Measurements from ENCODE around the gene CD58.

CD58 gene

GRCh38 chr1:116515702-116516101, 55.1 kb downstream of the CD58 start:
- TF ChIP-seq ZNF274 (IDR thresholded peaks at IDR 0.05; ENCODE audit: low read depth, low read length), result no peak
- H3K4me3 ChIP-seq (ENCODE audit: low read length), result peak overlapping the region; percentile 1; the same call in 1 of the 2 replicates

DNA sequence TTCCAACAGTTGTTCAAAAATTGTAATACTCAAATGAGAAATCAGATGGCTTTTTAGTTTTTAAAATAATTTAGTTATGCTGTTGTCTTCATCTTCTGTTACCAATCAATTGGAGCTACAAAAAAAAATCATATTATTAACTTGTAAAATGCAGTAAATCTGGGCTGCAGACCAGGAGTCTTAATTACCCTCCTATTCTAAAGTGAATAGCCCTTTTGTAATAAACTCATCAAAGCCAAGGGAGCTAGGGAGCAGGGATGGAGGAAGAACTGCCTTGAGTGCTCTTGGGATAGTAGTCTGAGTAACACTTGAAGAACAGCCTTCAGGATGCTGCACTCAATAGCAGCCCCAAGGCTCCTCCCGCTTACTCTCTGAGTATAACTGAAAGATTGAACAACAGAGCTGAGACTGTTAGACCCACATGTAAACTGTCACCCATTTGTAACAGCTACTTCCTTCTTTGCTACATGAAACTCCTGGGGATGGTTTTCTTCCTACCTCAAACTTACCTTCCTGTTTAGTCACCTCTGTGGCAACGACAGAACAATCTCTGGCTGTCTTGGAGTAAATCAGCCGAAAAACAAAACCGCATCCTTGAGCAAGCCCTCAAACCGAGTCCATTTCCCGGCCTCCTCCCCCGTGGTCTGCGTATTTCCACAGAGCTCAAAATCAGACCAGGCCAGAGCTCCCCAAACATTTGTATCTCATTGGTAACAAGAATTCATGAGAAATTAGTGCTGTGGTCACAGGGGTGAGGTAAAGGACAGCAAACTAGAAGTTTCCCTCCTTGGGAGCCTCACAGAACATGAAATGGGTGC, 55.9 kb downstream of the CD58 start:
- TF ChIP-seq ZNF274 (IDR thresholded peaks at IDR 0.05; ENCODE audit: low read depth, low read length), result no peak
- H3K4me3 ChIP-seq (ENCODE audit: low read length), result peak overlapping the region; percentile 1; the same call in 1 of the 2 replicates

DNA sequence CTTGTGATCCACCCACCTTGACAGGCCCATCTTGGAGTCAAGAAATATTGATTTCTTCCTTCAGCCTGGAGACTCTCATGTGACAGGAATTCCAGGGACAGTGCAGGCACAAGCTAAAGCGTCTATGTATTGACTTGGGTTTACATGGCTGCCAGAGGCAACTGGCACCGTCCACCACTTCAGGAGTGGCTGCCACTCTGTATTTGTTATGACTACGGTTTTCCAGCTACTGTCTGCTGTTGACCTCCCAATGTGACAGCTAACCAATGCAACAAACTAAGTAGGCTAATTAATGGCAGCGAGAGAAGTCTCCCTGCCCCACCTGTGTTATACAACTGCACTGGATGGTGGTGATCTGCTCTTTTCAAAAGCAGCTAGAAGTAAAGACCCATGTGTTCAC, 56.9 kb downstream of the CD58 start:
- no peak for TF ChIP-seq ZNF274 (IDR thresholded peaks at IDR 0.05; ENCODE audit: low read depth, low read length)
- no peak overlapping the region for H3K4me3 ChIP-seq (ENCODE audit: low read length)

GRCh38 chr1:116511459-116512019, 59.3 kb downstream of the CD58 start:
- no peak overlapping the region for H3K4me3 ChIP-seq (ENCODE audit: low read length)
- no peak for TF ChIP-seq ZNF274 (IDR thresholded peaks at IDR 0.05; ENCODE audit: low read depth, low read length)

DNA sequence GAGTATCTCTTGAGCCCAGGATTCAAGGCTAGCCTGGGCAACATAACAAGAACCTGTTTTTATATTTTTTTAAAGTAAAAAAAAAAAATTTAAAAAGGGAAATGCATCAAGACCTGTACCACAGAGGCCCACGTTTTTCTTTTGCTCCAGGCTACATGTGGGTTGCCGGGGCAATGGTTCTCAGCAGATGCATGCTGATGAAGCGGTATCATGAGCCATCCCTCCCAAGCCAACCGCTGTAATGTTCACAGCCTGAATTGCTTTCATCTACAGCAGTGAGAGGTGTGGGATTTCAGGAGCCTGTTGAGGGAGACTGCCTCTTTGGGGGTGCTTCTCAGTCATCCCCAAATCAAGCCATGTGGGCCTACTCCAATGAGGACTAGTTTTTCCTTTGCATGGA, 60.5 kb downstream of the CD58 start:
- H3K4me3 ChIP-seq (ENCODE audit: low read length), result no peak overlapping the region
- TF ChIP-seq ZNF274 (IDR thresholded peaks at IDR 0.05; ENCODE audit: low read depth, low read length), result no peak

GRCh38 chr1:116508984-116509980, 61.5 kb downstream of the CD58 start:
- TF ChIP-seq ZNF274 (IDR thresholded peaks at IDR 0.05; ENCODE audit: low read depth, low read length), result no peak
- H3K4me3 ChIP-seq (ENCODE audit: low read length), result no peak overlapping the region; the same call in 1 of the 2 replicates

DNA sequence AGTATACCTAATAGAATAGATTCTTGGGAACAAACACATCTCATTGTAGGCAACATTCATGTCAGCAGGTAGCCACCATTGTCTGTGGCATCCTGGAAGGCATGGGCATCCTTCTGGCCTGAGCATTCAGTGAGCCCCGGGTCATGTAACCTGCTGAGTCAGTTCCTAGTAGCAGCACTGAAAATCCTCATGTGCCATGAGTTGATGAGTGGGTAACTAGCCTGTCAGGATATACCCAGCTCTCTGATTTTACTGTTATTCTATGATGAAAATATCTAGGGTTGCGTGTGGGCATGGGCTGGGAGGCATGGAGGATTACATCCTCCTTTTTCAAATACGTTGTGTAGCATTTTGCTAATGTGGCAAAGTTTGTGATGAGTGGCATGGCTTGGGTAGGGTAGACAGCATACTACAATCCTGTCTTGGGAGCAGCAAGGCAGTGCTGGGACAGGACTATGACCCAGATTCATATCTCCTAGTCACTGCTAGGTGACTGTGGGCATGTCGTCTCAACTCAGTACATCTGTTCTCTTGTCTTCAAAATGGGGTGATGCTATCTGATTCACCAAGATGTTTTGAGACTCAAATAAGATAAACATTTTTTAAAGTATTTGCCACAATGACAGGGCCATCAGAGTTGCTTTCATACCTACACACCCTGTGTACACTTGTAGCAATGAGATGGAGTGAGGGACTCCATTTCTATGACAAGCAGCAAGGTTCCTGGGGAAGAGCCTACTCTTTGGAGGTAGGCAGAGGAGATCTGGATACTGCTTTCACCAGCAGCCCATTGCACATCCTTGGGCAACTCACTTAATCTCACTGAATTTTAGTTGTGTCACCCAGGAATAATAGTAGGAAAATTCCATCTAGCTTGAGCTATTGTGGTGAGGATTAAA, 62.5 kb downstream of the CD58 start:
- no peak for TF ChIP-seq ZNF274 (IDR thresholded peaks at IDR 0.05; ENCODE audit: low read depth, low read length)
- no peak overlapping the region for H3K4me3 ChIP-seq (ENCODE audit: low read length)

- no peak overlapping the region for H3K4me3 ChIP-seq (ENCODE audit: low read length)
- TF ChIP-seq ZNF274 (IDR thresholded peaks at IDR 0.05; ENCODE audit: low read depth, low read length), result no peak
Measured at GRCh38 chr1:116507631-116508030, 63.2 kb downstream of the CD58 start.

DNA sequence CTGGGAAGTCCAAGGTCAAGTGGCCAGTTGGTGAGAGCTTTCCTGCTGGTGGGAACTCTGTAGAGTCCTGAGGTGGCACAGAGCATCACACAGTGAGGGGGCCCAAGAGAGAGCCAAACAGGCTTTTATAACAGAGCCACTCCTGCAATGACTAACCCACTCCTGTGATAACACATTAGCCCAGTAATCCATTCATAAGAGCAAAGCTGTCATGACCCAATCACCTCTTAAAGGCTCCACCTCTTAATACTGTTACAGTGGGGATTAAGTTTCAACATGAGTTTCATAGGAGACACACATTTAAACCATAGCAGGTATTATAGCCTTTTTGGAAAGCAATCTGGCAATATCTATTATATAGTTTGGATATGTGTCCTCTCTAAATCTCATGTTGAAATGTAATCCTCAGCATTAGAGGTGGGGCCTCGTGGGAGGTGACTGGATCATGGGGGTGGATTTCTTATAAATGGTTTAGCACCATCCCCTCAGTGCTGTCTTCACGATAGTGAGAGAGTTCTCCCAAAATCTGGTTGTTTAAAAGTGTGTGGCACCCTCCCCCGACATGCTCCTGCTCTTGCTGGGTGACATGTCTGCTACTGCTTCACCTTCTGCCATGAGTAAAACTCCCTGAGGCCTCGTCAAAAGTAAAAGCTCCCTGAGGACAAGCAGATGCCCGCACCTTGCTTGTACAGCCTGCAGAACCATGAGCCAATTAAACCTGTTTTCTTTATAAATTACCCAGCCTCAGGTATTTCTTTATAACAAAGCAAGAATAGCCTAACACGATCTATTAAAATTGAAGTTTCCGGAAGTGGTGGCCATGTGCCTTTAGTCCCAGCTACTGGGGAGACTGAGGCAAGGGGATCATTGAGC, 64.5 kb downstream of the CD58 start:
- H3K4me3 ChIP-seq (ENCODE audit: low read length), result no peak overlapping the region
- no peak for TF ChIP-seq ZNF274 (IDR thresholded peaks at IDR 0.05; ENCODE audit: low read depth, low read length)

DNA sequence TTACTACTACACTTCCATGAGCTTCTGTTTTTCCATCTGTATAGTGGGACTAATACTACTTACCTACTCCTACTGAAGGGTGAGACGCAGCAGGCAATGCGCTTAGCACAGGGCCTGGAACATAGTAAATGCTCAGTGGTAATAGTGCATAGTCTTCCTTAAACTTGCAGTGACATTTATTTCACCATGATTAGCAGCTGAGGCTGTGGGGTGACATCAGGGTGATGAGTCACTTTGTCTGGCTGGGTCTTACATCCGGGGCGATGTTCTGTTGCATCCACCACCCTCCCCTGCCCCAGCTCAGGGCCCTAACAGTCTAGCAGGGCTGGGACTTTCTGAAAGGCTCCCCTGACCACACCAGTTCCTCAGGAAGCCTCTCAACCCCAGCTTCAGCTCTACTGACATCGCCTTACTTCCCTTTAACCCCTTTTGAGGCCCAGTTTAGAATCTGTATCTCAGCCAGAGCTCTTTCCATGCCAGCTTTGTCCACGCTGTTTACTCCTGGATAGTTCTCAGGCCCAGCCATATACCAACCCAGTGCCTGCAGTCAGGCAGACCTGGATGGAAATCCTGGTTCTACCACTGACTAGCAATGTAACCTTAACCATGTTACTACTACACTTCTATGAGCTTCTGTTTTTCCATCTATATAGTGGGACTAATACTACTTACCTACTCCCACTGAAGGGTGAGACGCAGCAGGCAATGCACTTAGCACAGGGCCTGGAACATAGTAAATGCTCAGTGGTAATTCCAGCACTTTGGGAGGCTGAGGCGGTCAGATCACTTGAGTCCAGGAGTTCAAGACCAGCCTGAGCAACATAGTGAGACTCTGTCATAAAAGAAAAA, 66.3 kb downstream of the CD58 start:
- H3K4me3 ChIP-seq (ENCODE audit: low read length), result no peak overlapping the region; the same call in 1 of the 2 replicates
- TF ChIP-seq ZNF274 (IDR thresholded peaks at IDR 0.05; ENCODE audit: low read depth, low read length), result no peak

DNA sequence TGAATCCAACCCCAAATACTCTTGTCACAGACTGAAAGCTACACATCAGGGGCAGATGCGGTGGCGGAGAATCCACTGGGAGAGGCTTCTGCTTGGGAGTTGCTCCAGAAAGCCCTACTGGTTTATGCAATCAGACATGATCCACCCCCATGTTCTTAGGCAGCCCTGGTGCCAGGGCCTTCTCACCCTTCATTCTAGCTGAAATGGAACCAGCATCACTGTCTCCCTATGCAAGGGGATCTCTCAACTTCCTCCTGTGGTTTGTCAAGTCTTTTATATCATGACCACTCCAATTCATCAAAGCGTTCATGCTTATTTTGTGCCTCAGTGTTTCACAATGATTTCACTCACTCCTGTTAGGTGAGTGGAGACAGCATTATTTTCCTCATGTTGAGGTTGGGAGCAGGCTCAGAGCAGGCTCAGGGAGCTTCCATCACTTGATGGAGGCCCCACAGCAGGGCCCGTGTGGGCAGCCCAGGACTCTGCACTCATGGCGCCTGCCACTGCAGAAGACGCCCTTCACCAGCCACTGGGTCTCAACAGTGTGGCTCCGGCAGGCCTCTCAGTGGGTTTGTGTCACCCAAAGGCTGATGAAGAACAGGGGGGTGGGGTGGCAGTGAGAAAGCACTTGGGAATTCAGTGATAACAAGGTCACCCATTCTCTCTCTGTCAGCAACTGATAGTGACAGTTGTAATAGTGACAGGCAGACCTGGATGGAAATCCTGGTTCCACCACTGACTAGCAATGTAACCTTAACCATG, 67.1 kb downstream of the CD58 start:
- H3K4me3 ChIP-seq (ENCODE audit: low read length), result no peak overlapping the region; the same call in 1 of the 2 replicates
- no peak for TF ChIP-seq ZNF274 (IDR thresholded peaks at IDR 0.05; ENCODE audit: low read depth, low read length)
